Mesenchymal stem cell (in vitro differentiated cells and primary cell): ENCODE measurements around the gene NAP1L4.
"Not testable (repeated sequence)": the region's sequence is repeated elsewhere in the genome, so short reads cannot be mapped to it uniquely, and the experiment has no call there.

ENCODE experiments used
- DNase-seq: peaks from one replicate; pipeline ENCODE4 v3.0.0-alpha.2; 2013
- H2AFZ ChIP-seq: one replicate; pipeline ENCODE4 v1.6.1; 2013; ENCODE audit warnings: low read depth, mild to moderate bottlenecking, control low read depth, inconsistent platforms, low read length, moderate library complexity
- H2AK5ac ChIP-seq: 2 replicates; pipeline ENCODE4 v1.6.1; 2013; ENCODE audit warnings: low read length, moderate library complexity, mild to moderate bottlenecking, inconsistent platforms; ENCODE audit not compliant: severe bottlenecking
- H2BK120ac ChIP-seq: one replicate; pipeline ENCODE4 v1.6.1; 2013; ENCODE audit warnings: low read depth, mild to moderate bottlenecking, inconsistent platforms, low read length, moderate library complexity
- H2BK12ac ChIP-seq, 2 experiments: one replicate each; pipeline ENCODE4 v1.6.1; 2013; ENCODE audit warnings: inconsistent platforms in 2 of 2, low read length in 2 of 2, mild to moderate bottlenecking in 2 of 2, moderate library complexity in 2 of 2, control low read depth in 1 of 2
- H2BK15ac ChIP-seq: one replicate; pipeline ENCODE4 v1.6.1; 2013; ENCODE audit warnings: mild to moderate bottlenecking, low read depth, inconsistent platforms; ENCODE audit not compliant: poor library complexity, severe bottlenecking
- H2BK5ac ChIP-seq: 2 replicates; pipeline ENCODE4 v1.6.1; 2013; ENCODE audit warnings: low read depth, mild to moderate bottlenecking, low read length, control low read depth, inconsistent platforms; ENCODE audit not compliant: poor library complexity, severe bottlenecking
- H3K14ac ChIP-seq, 2 experiments: one replicate each; pipeline ENCODE4 v1.6.1; 2013; ENCODE audit warnings: inconsistent platforms in 2 of 2, low read length in 2 of 2, control low read depth in 1 of 2, mild to moderate bottlenecking in 1 of 2, moderate library complexity in 1 of 2
- H3K18ac ChIP-seq, 2 experiments: one replicate each; pipeline ENCODE4 v1.6.1; 2013; ENCODE audit warnings: inconsistent platforms in 2 of 2, low read length in 2 of 2, control low read depth in 1 of 2, low read depth in 1 of 2, mild to moderate bottlenecking in 1 of 2
- H3K23ac ChIP-seq, 2 experiments: one replicate each; pipeline ENCODE4 v1.6.1; 2013; ENCODE audit warnings: inconsistent platforms in 2 of 2, low read length in 2 of 2, mild to moderate bottlenecking in 2 of 2, moderate library complexity in 2 of 2, control low read depth in 1 of 2
- H3K27ac ChIP-seq: 2 replicates; pipeline ENCODE4 v1.5.1; 2013; ENCODE audit warnings: mild to moderate bottlenecking, moderate library complexity, low read length, control low read depth, inconsistent platforms; ENCODE audit not compliant: poor library complexity, severe bottlenecking
- H3K27me3 ChIP-seq, 2 experiments: 2 replicates each; pipeline versions ENCODE4 v1.6.1 to v1.7.0; 2013; ENCODE audit warnings: low read length in 2 of 2, mild to moderate bottlenecking in 2 of 2, moderate library complexity in 2 of 2, control low read depth in 1 of 2, inconsistent platforms in 1 of 2; ENCODE audit not compliant: control insufficient read depth in 1 of 2, insufficient read depth in 1 of 2
- H3K36me3 ChIP-seq, 2 experiments: 2 replicates each; pipeline versions ENCODE4 v1.6.1 to v1.7.0; 2013; ENCODE audit warnings: low read length in 2 of 2, control low read depth in 1 of 2, inconsistent platforms in 1 of 2, low read depth in 1 of 2, mild to moderate bottlenecking in 1 of 2; ENCODE audit not compliant: insufficient read depth in 2 of 2, control insufficient read depth in 1 of 2
- H3K4ac ChIP-seq, 2 experiments: one replicate each; pipeline ENCODE4 v1.6.1; 2013; ENCODE audit warnings: inconsistent platforms in 2 of 2, low read length in 2 of 2, mild to moderate bottlenecking in 2 of 2, moderate library complexity in 2 of 2, control low read depth in 1 of 2, low read depth in 1 of 2
- H3K4me1 ChIP-seq: 2 replicates; pipeline ENCODE4 v1.6.1; 2013; ENCODE audit warnings: low read depth, low read length, control low read depth; ENCODE audit not compliant: control insufficient read depth, insufficient read depth
- H3K4me2 ChIP-seq: 2 replicates; pipeline ENCODE4 v1.6.1; 2013; ENCODE audit warnings: low read length, mild to moderate bottlenecking, inconsistent platforms; ENCODE audit not compliant: poor library complexity, severe bottlenecking
- H3K4me3 ChIP-seq, 2 experiments: 2 replicates each; pipeline versions ENCODE4 v1.5.1 to v1.7.0; 2013; ENCODE audit warnings: low read length in 2 of 2, mild to moderate bottlenecking in 2 of 2, control low read depth in 1 of 2, low read depth in 1 of 2; ENCODE audit not compliant: insufficient read depth in 1 of 2
- H3K79me1 ChIP-seq: replicated peaks from 2 replicates; pipeline ENCODE4 v1.6.1; 2013; ENCODE audit warnings: mild to moderate bottlenecking, control low read depth, low read length, inconsistent platforms; ENCODE audit not compliant: poor library complexity, severe bottlenecking
- H3K9ac ChIP-seq: 2 replicates; pipeline ENCODE4 v1.7.0; 2013; ENCODE audit warnings: mild to moderate bottlenecking, low read length, moderate library complexity
- H3K9me3 ChIP-seq: 2 replicates; pipeline ENCODE4 v1.7.0; 2013; ENCODE audit warnings: mild to moderate bottlenecking, low read length; ENCODE audit not compliant: control insufficient read depth
- H4K8ac ChIP-seq: one replicate; pipeline ENCODE4 v1.6.1; 2013; ENCODE audit warnings: inconsistent platforms, mild to moderate bottlenecking, low read length, moderate library complexity
- H4K91ac ChIP-seq: one replicate; pipeline ENCODE4 v1.6.1; 2013; ENCODE audit warnings: mild to moderate bottlenecking, low read length, inconsistent platforms
- WGBS: methylation state at CpG from one replicate; pipeline ENCODE4 v1.1.7; 2013; ENCODE audit warnings: mixed read lengths; 5-methylcytosine and 5-hydroxymethylcytosine counted together

The NAP1L4 gene

GRCh38 chr11:2938458-2939418 is 53.4 kb downstream of the NAP1L4 start:
- not testable (repeated sequence) for H4K91ac ChIP-seq, H2AFZ ChIP-seq, H3K4ac ChIP-seq, H2BK5ac ChIP-seq, H3K14ac ChIP-seq, DNase-seq, H3K27ac ChIP-seq, H3K4me2 ChIP-seq, H3K9me3 ChIP-seq, H2AK5ac ChIP-seq, H3K4me3 ChIP-seq, H3K23ac ChIP-seq, H2BK120ac ChIP-seq, H3K9ac ChIP-seq, H2BK15ac ChIP-seq, H2BK12ac ChIP-seq, H3K27me3 ChIP-seq, H3K18ac ChIP-seq, H4K8ac ChIP-seq
- peaks cover 16% of the 10 kb centered on the region for H3K79me1 ChIP-seq
- 93% methylated on average over 20 of the region's 20 CpGs for WGBS
- peaks cover 26% of the 10 kb centered on the region for H3K4me1 ChIP-seq
- peaks cover 0 to 20% of the 10 kb centered on the region in 2 experiments for H3K36me3 ChIP-seq

- H3K9me3 ChIP-seq = not testable (repeated sequence)
- H3K4me3 ChIP-seq = peak overlapping the region in 1 of 2 experiments; percentile 57
- 85% methylated on average over 31 of the region's 32 CpGs for WGBS
Measured at GRCh38 chr11:2937641-2938457, 54.3 kb downstream of the NAP1L4 start.

GRCh38 chr11:2934611-2935239 is 57.4 kb downstream of the NAP1L4 start:
- no peak for DNase-seq
- Histone ChIP-seq H3K4me2 (no peak overlapping the region), H4K91ac (no peak overlapping the region), H3K9ac (no peak overlapping the region), H3K4me3 (no peak overlapping the region), H3K9me3 (peaks cover 9% of the 10 kb centered on the region), H2BK120ac (no peak overlapping the region), H4K8ac (no peak overlapping the region), H3K23ac (no peak overlapping the region), H2BK12ac (no peak overlapping the region), H3K27ac (no peak overlapping the region), H3K4ac (no peak overlapping the region), H3K36me3 (peaks cover 0 to 3% of the 10 kb centered on the region in 2 experiments), H2AK5ac (no peak overlapping the region), H3K79me1 (peaks cover 2% of the 10 kb centered on the region), H2AFZ (no peak overlapping the region), H3K18ac (no peak overlapping the region), H2BK5ac (no peak overlapping the region), H3K27me3 (no peaks in the 10 kb centered on the region), H3K4me1 (peaks cover 26% of the 10 kb centered on the region), H2BK15ac (no peak overlapping the region), H3K14ac (no peak overlapping the region)
- WGBS = 89% methylated on average over 14 of the region's 14 CpGs

More at GRCh38 chr11:2937641-2938457, 54.3 kb downstream of the NAP1L4 start:
- H3K18ac ChIP-seq, H3K9ac ChIP-seq, H2BK12ac ChIP-seq, H2AFZ ChIP-seq, H3K23ac ChIP-seq, H4K91ac ChIP-seq, H2BK15ac ChIP-seq, H3K27ac ChIP-seq, H3K79me1 ChIP-seq, H3K27me3 ChIP-seq, H2BK120ac ChIP-seq, H4K8ac ChIP-seq, H3K4ac ChIP-seq, H3K14ac ChIP-seq, H3K4me2 ChIP-seq, H2AK5ac ChIP-seq, H2BK5ac ChIP-seq: not testable (repeated sequence)
- H3K36me3 ChIP-seq = peaks cover 0 to 13% of the 10 kb centered on the region in 2 experiments
- H3K4me1 ChIP-seq = peaks cover 30% of the 10 kb centered on the region
- DNase-seq = peak; percentile 54
